Liver (tissue), 9 donors: ENCODE measurements around the gene AKR1C3. TPM values are rescaled to one million over a fixed set of nuclear protein-coding genes. Genes with fewer than 3 reads are reported as not detected.

Experiments
- DNase-seq: peaks from one replicate; pipeline ENCODE4 v3.0.0-alpha.2; 2017; ENCODE audit warnings: low spot score
- H3K27ac ChIP-seq, 2 donors: one replicate each; pipeline ENCODE4 v1.7.0; 2013; ENCODE audit warnings: inconsistent platforms in 2 of 2, low read length in 2 of 2, control low read depth in 1 of 2, low read depth in 1 of 2, mild to moderate bottlenecking in 1 of 2
- H3K27me3 ChIP-seq, 4 donors: one replicate each; pipeline versions ENCODE4 v1.6.1 to v1.7.0; 2013; ENCODE audit warnings: low read length in 3 of 4, inconsistent platforms in 1 of 4, mild to moderate bottlenecking in 1 of 4, moderate library complexity in 1 of 4; ENCODE audit not compliant: control insufficient read depth in 4 of 4, insufficient read depth in 4 of 4
- H3K36me3 ChIP-seq, 4 donors: one replicate each; pipeline versions ENCODE4 v1.6.1 to v1.7.0; 2013; ENCODE audit warnings: low read length in 3 of 4, mild to moderate bottlenecking in 3 of 4, low read depth in 1 of 4, moderate library complexity in 1 of 4; ENCODE audit not compliant: control insufficient read depth in 4 of 4, insufficient read depth in 3 of 4
- H3K4me1 ChIP-seq, 4 donors: one replicate each; pipeline versions ENCODE4 v1.6.1 to v1.7.0; 2013; ENCODE audit warnings: low read length in 3 of 4, mild to moderate bottlenecking in 3 of 4, moderate library complexity in 1 of 4; ENCODE audit not compliant: control insufficient read depth in 4 of 4, insufficient read depth in 4 of 4
- H3K4me3 ChIP-seq, 3 donors: one replicate each; pipeline versions ENCODE4 v1.6.1 to v1.7.0; 2013; ENCODE audit warnings: low read length in 3 of 3, control low read depth in 1 of 3, low read depth in 1 of 3, mild to moderate bottlenecking in 1 of 3
- H3K9ac ChIP-seq, 2 donors: one replicate each; pipeline ENCODE4 v1.7.0; 2013; ENCODE audit warnings: low read length in 2 of 2, mild to moderate bottlenecking in 2 of 2, moderate library complexity in 2 of 2, control low read depth in 1 of 2, low read depth in 1 of 2
- H3K9me3 ChIP-seq, 4 donors: one replicate each; pipeline versions ENCODE4 v1.6.1 to v1.7.0; 2013; ENCODE audit warnings: low read length in 3 of 4; ENCODE audit not compliant: control insufficient read depth in 4 of 4
- EGR1 ChIP-seq, 2 donors: IDR thresholded peaks; 2 replicates each; pipeline ENCODE4 v1.6.1; 2016 to 2018; ENCODE audit warnings: antibody characterized with exemption in 2 of 2, low read depth in 2 of 2
- FOXA1 ChIP-seq: IDR thresholded peaks from 2 replicates; pipeline ENCODE4 v1.6.1; 2016; ENCODE audit warnings: antibody characterized with exemption
- FOXA2 ChIP-seq: IDR thresholded peaks from 2 replicates; pipeline ENCODE4 v1.6.1; 2016; ENCODE audit warnings: antibody characterized with exemption
- GABPA ChIP-seq, 2 donors: IDR thresholded peaks in 1 of 2; conservative IDR thresholded peaks in 1 of 2; 2 replicates each; pipeline ENCODE4 v1.6.1; 2016; ENCODE audit warnings: antibody characterized with exemption in 2 of 2, mild to moderate bottlenecking in 1 of 2, moderate library complexity in 1 of 2
- HNF4A ChIP-seq, 2 donors: conservative IDR thresholded peaks; 2 replicates each; pipeline ENCODE4 v1.6.1; 2016; ENCODE audit warnings: antibody characterized with exemption in 2 of 2, mild to moderate bottlenecking in 2 of 2
- HNF4G ChIP-seq: IDR thresholded peaks from 2 replicates; pipeline ENCODE4 v1.6.1; 2016; ENCODE audit warnings: antibody characterized with exemption
- JUND ChIP-seq, 2 donors: IDR thresholded peaks; 2 replicates each; pipeline ENCODE4 v1.6.1; 2016; ENCODE audit warnings: antibody characterized with exemption in 2 of 2
- NR2F2 ChIP-seq: IDR thresholded peaks from 2 replicates; pipeline ENCODE4 v1.6.1; 2016; ENCODE audit warnings: antibody characterized with exemption
- RAD21 ChIP-seq, 2 donors: IDR thresholded peaks; 2 replicates each; pipeline ENCODE4 v1.6.1; 2016; ENCODE audit warnings: antibody characterized with exemption in 2 of 2, mild to moderate bottlenecking in 2 of 2
- RXRA ChIP-seq, 2 donors: IDR thresholded peaks; 2 replicates each; pipeline ENCODE4 v1.6.1; 2017 to 2018; ENCODE audit warnings: antibody characterized with exemption in 2 of 2, mild to moderate bottlenecking in 1 of 2
- SP1 ChIP-seq: IDR thresholded peaks from 2 replicates; pipeline ENCODE4 v1.6.1; 2018; ENCODE audit warnings: antibody characterized with exemption, mild to moderate bottlenecking
- TAF1 ChIP-seq: conservative IDR thresholded peaks from 2 replicates; pipeline ENCODE4 v1.6.1; 2016; ENCODE audit warnings: antibody characterized with exemption, mild to moderate bottlenecking
- YY1 ChIP-seq: IDR thresholded peaks from 2 replicates; pipeline ENCODE4 v1.6.1; 2016; ENCODE audit warnings: antibody characterized with exemption, mild to moderate bottlenecking
- WGBS: extraction: QIAGEN DNeasy Blood & Tissue Kit; methylation state at CpG from one replicate; pipeline ENCODE4 v1.1.7; 2013; 5-methylcytosine and 5-hydroxymethylcytosine counted together
- polyA plus RNA-seq, 2 donors: library from polyadenylated mRNA; stranded (reverse) in 1 of 2; unstranded in 1 of 2; fragments of 200-250 nt in 1 of 2; fragments of >200 nt in 1 of 2; fragmentation: Nextera tagmentation in 1 of 2; extraction: Ambion mirVana in 1 of 2; gene quantifications; one replicate each; pipeline versions ENCODE4 v1.2.1 to v1.2.3, GENCODE V29; 2013 to 2015
- total RNA-seq, 2 donors: library from RNA; depleted of rRNA; stranded (reverse); fragments of >200 nt; gene quantifications; one replicate each; pipeline ENCODE4 v1.2.3, GENCODE V29; 2014
- TF ChIP-seq, protein P1 (sequence below): IDR thresholded peaks from 2 replicates; pipeline ENCODE4 v1.6.1; 2016; ENCODE audit warnings: antibody characterized with exemption
- TF ChIP-seq, protein P2 (sequence below): IDR thresholded peaks from 2 replicates; pipeline ENCODE4 v1.6.1; 2016; ENCODE audit warnings: antibody characterized with exemption
- TF ChIP-seq, protein P3 (sequence below): IDR thresholded peaks from 2 replicates; pipeline ENCODE4 v1.6.1; 2016; ENCODE audit warnings: antibody characterized with exemption, mild to moderate bottlenecking
- TF ChIP-seq, protein P4 (sequence below): fragments of 150-350 bp; IDR thresholded peaks from 2 replicates; pipeline ENCODE4 v1.5.1; 2017; ENCODE audit warnings: improper control_type of control experiment, low read depth, low read length; ENCODE audit not compliant: missing input control
- TF ChIP-seq, protein P5 (sequence below): IDR thresholded peaks from 2 replicates; pipeline ENCODE4 v1.6.1; 2016; ENCODE audit warnings: antibody characterized with exemption
- donor health status: healthy.
- donor health status: healthy.
- donor health status: healthy.
- donor health status: healthy.
- donor health status: healthy.

AKR1C3 gene
- total and polyA plus RNA-seq, 4 donors = 65.8 to 292 (median 174) TPM

DNA sequence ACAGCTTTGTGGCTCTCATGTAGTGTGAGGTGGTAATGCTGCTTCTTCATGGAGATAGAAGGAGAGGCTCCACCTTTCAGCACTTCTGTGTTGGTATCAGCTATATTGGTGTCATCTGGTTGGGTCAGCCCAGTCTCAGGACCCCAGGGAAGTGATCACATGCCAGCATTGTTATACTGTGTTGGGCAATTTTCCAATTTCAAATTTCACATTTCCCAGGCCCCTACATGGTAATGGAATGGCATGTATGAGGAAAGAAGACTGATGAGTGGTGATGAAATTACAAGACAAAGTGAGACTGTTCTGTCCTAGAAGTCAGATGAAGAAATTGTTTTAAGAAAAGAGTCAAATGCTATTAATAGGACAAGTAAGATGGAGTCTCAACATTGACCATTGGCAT is 3.7 kb upstream of the AKR1C3 start:
- no peaks in the 10 kb centered on the region for H3K27me3 ChIP-seq
- H3K36me3 ChIP-seq = no peaks in the 10 kb centered on the region
- DNase-seq = no peak
- H3K4me3 ChIP-seq = no peak overlapping the region
- no peak overlapping the region for H3K9ac ChIP-seq
- H3K9me3 ChIP-seq = no peaks in the 10 kb centered on the region
- TF ChIP-seq JUND (IDR thresholded peaks at IDR 0.05) (no peak), FOXA1 (no peak), NR2F2 (no peak), EGR1 (IDR thresholded peaks at IDR 0.05; ENCODE audit: low read depth in 2 of 2) (no peak), SP1 (no peak), GABPA (IDR thresholded peaks at IDR 0.05 in 1 of 2, conservative IDR thresholded peaks at IDR 0.05 in 1 of 2) (no peak), TAF1 (no peak), HNF4A (conservative IDR thresholded peaks at IDR 0.05) (no peak), FOXA2 (no peak), YY1 (no peak), RAD21 (IDR thresholded peaks at IDR 0.05) (no peak)
- TF ChIP-seq, protein P1, sequence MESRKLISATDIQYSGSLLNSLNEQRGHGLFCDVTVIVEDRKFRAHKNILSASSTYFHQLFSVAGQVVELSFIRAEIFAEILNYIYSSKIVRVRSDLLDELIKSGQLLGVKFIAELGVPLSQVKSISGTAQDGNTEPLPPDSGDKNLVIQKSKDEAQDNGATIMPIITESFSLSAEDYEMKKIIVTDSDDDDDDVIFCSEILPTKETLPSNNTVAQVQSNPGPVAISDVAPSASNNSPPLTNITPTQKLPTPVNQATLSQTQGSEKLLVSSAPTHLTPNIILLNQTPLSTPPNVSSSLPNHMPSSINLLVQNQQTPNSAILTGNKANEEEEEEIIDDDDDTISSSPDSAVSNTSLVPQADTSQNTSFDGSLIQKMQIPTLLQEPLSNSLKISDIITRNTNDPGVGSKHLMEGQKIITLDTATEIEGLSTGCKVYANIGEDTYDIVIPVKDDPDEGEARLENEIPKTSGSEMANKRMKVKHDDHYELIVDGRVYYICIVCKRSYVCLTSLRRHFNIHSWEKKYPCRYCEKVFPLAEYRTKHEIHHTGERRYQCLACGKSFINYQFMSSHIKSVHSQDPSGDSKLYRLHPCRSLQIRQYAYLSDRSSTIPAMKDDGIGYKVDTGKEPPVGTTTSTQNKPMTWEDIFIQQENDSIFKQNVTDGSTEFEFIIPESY = no peak
- TF ChIP-seq, protein P2, sequence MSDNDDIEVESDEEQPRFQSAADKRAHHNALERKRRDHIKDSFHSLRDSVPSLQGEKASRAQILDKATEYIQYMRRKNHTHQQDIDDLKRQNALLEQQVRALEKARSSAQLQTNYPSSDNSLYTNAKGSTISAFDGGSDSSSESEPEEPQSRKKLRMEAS = no peak
- TF ChIP-seq, protein P3, sequence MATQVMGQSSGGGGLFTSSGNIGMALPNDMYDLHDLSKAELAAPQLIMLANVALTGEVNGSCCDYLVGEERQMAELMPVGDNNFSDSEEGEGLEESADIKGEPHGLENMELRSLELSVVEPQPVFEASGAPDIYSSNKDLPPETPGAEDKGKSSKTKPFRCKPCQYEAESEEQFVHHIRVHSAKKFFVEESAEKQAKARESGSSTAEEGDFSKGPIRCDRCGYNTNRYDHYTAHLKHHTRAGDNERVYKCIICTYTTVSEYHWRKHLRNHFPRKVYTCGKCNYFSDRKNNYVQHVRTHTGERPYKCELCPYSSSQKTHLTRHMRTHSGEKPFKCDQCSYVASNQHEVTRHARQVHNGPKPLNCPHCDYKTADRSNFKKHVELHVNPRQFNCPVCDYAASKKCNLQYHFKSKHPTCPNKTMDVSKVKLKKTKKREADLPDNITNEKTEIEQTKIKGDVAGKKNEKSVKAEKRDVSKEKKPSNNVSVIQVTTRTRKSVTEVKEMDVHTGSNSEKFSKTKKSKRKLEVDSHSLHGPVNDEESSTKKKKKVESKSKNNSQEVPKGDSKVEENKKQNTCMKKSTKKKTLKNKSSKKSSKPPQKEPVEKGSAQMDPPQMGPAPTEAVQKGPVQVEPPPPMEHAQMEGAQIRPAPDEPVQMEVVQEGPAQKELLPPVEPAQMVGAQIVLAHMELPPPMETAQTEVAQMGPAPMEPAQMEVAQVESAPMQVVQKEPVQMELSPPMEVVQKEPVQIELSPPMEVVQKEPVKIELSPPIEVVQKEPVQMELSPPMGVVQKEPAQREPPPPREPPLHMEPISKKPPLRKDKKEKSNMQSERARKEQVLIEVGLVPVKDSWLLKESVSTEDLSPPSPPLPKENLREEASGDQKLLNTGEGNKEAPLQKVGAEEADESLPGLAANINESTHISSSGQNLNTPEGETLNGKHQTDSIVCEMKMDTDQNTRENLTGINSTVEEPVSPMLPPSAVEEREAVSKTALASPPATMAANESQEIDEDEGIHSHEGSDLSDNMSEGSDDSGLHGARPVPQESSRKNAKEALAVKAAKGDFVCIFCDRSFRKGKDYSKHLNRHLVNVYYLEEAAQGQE = no peak
- TF ChIP-seq, protein P4, sequence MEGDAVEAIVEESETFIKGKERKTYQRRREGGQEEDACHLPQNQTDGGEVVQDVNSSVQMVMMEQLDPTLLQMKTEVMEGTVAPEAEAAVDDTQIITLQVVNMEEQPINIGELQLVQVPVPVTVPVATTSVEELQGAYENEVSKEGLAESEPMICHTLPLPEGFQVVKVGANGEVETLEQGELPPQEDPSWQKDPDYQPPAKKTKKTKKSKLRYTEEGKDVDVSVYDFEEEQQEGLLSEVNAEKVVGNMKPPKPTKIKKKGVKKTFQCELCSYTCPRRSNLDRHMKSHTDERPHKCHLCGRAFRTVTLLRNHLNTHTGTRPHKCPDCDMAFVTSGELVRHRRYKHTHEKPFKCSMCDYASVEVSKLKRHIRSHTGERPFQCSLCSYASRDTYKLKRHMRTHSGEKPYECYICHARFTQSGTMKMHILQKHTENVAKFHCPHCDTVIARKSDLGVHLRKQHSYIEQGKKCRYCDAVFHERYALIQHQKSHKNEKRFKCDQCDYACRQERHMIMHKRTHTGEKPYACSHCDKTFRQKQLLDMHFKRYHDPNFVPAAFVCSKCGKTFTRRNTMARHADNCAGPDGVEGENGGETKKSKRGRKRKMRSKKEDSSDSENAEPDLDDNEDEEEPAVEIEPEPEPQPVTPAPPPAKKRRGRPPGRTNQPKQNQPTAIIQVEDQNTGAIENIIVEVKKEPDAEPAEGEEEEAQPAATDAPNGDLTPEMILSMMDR = no peak
- TF ChIP-seq, protein P5, sequence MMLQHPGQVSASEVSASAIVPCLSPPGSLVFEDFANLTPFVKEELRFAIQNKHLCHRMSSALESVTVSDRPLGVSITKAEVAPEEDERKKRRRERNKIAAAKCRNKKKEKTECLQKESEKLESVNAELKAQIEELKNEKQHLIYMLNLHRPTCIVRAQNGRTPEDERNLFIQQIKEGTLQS = no peak
- peaks cover 0 to 8% (median 5%) of the 10 kb centered on the region in 4 donors for H3K4me1 ChIP-seq
- H3K27ac ChIP-seq = no peak overlapping the region

DNA sequence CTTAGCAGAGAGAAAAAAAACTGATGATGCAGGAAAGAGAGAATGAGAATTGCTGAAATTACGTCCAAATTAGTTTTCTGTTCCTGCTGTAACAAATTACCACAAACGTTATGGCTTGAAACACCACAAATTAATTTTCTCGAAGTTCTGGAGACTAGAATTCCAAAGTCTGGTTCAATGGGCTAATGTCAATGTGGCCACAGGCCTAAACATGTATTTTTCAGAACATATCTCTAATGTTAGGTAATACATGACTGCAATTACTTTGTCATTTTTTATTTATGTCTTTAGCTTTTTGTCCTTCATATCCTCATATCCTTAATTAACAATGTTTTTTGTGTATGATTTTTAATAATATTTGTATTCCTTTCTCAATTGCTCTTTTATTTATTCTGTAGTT is 3.0 kb upstream of the AKR1C3 start:
- Histone ChIP-seq H3K27me3 (no peaks in the 10 kb centered on the region), H3K4me3 (no peak overlapping the region), H3K9ac (no peak overlapping the region), H3K36me3 (no peaks in the 10 kb centered on the region), H3K27ac (no peak overlapping the region), H3K9me3 (no peaks in the 10 kb centered on the region), H3K4me1 (peaks cover 0 to 8% (median 5%) of the 10 kb centered on the region in 4 donors)
- DNase-seq = no peak
- WGBS = 89% methylated on average over 3 of the region's 3 CpGs
- TF ChIP-seq, protein P1 = no peak
- TF ChIP-seq RXRA (IDR thresholded peaks at IDR 0.05) (no peak), FOXA2 (no peak), HNF4A (conservative IDR thresholded peaks at IDR 0.05) (no peak), TAF1 (no peak), GABPA (IDR thresholded peaks at IDR 0.05 in 1 of 2, conservative IDR thresholded peaks at IDR 0.05 in 1 of 2) (no peak), HNF4G (no peak), EGR1 (IDR thresholded peaks at IDR 0.05; ENCODE audit: low read depth in 2 of 2) (no peak), JUND (IDR thresholded peaks at IDR 0.05) (no peak)
- TF ChIP-seq, protein P4 = no peak
